Heart left ventricle (tissue), 16 donors: ENCODE results near the gene ATPAF2. TPM values are rescaled to one million over a fixed set of nuclear protein-coding genes. Genes with fewer than 3 reads are reported as not detected.

Source experiments
- ATAC-seq, 4 donors: fragments of 200-7000 bp; cut with Tn5 transposase; one replicate each; pipeline ENCODE4 v1.9.1; 2020 to 2022; ENCODE audit warnings: moderate library complexity in 4 of 4, mild to moderate bottlenecking in 3 of 4, moderate number of reproducible peaks in 1 of 4
- DNase-seq, 5 donors: peaks; one replicate each; pipeline ENCODE4 v3.0.0-alpha.2; 2020
- H3K27ac ChIP-seq, 12 donors: fragments of 200-600 bp; sonication (generic) in 4 of 12; one replicate each; pipeline versions ENCODE4 v1.5.0 to v1.8.0; 2016 to 2022; ENCODE audit warnings: mild to moderate bottlenecking in 2 of 12
- H3K27me3 ChIP-seq, 9 donors: fragments of 200-600 bp; sonication (generic) in 2 of 9; one replicate each; pipeline versions ENCODE4 v1.5.1 to v1.8.0; 2016 to 2022; ENCODE audit warnings: mild to moderate bottlenecking in 3 of 9
- H3K36me3 ChIP-seq, 9 donors: fragments of 200-600 bp; sonication (generic) in 2 of 9; one replicate each; pipeline versions ENCODE4 v1.5.0 to v1.8.0; 2018 to 2022; ENCODE audit warnings: mild to moderate bottlenecking in 2 of 9
- H3K4me1 ChIP-seq, 12 donors: fragments of 200-600 bp; sonication (generic) in 4 of 12; one replicate each; pipeline versions ENCODE4 v1.5.0 to v1.8.0; 2016 to 2022; ENCODE audit warnings: mild to moderate bottlenecking in 3 of 12
- H3K4me3 ChIP-seq, 12 donors: fragments of 200-600 bp; sonication (generic) in 4 of 12; one replicate each; pipeline versions ENCODE4 v1.5.0 to v1.8.0; 2017 to 2022; ENCODE audit warnings: mild to moderate bottlenecking in 9 of 12, moderate library complexity in 4 of 12
- H3K9me3 ChIP-seq, 12 donors: fragments of 200-600 bp; sonication (generic) in 4 of 12; one replicate each; pipeline versions ENCODE4 v1.5.0 to v1.8.0; 2016 to 2022; ENCODE audit warnings: mild to moderate bottlenecking in 1 of 12
- POLR2A ChIP-seq, 2 donors: fragments of 450-650 bp; IDR thresholded peaks; one replicate each; pipeline ENCODE4 v1.6.1; 2017; ENCODE audit warnings: antibody characterized with exemption in 2 of 2, mild to moderate bottlenecking in 2 of 2, moderate library complexity in 2 of 2
- WGBS, 4 donors: extraction: QIAGEN DNeasy Blood & Tissue Kit in 2 of 4; methylation state at CpG; one replicate each; pipeline versions ENCODE4 v1.1.5 to v1.1.7; 2013 to 2018; 5-methylcytosine and 5-hydroxymethylcytosine counted together
- intact Hi-C, 10 donors: fragments of 100-400 bp; cut with DNase I; formaldehyde crosslinking; loops; one replicate each; pipeline versions ENCODE4 v1.11.1 to v1.14.2; 2022
- polyA plus RNA-seq, 2 donors: library from polyadenylated mRNA; stranded (reverse); fragments of 200-250 nt; gene quantifications; one replicate each; pipeline ENCODE4 v1.2.3, GENCODE V29; 2013
- total RNA-seq, 9 donors: library from RNA; depleted of rRNA in 2 of 9; stranded (reverse); fragments of >200 nt in 2 of 9; fragmentation: NEBNext Ultra II Directional in 3 of 9; extraction: Animal tissue kit (Norgen Biotek cat#: 25700) in 3 of 9; gene quantifications; one replicate each; pipeline versions ENCODE4 v1.1.0 to v1.2.4, GENCODE V29; 2016 to 2023
- TF ChIP-seq, protein P1 (sequence below), 12 donors: fragments of 200-600 bp; sonication (generic) in 4 of 12; IDR thresholded peaks; one replicate each; pipeline versions ENCODE4 v1.5.0 to v1.8.0; 2018 to 2022; ENCODE audit warnings: antibody characterized with exemption in 12 of 12, mild to moderate bottlenecking in 5 of 12
- donor health status: ischemic (EF 13 %, LVEDD 7.1; RV severe dilation, severe dysfunction).
- donor health status: healthy with polysubstance abuse.
- donor health status: DM: no; HTN: yes; CAD: no.
- donor health status: DM: no; HTN: no; CAD: no.
- donor health status: ischemic (EF 25% LVEDD 6.9; RV normal size, moderate dysfunction).
- donor health status: ischemic (EF 25% LVEDD 5.7; RV mildly dilated, moderate dysfunction).
- donor health status: healthy.
- donor health status: DM: yes; HTN: yes; CAD: no.
- donor health status: ischemic (EF 35%, LVEDD 5.7; RV mildly dilated, moderate dysfunction).
- donor health status: nonischemic (EF 11% LVEDD 7.7; RV severe dilation, severe dysfunction).
- donor health status: DM: yes; HTN: yes; CAD: no.
- donor health status: PGD.
- donor health status: ischemic (EF 29% LVEDD 5.4; RV normal size, mild dysfunction).
- donor health status: nonischemic (EF 23%, LVEDD 6.1; RV moderate dilation, normal function).

The ATPAF2 gene
- total and polyA plus RNA-seq, 11 donors: 25.6 to 51.4 (median 37.6) TPM

DNA sequence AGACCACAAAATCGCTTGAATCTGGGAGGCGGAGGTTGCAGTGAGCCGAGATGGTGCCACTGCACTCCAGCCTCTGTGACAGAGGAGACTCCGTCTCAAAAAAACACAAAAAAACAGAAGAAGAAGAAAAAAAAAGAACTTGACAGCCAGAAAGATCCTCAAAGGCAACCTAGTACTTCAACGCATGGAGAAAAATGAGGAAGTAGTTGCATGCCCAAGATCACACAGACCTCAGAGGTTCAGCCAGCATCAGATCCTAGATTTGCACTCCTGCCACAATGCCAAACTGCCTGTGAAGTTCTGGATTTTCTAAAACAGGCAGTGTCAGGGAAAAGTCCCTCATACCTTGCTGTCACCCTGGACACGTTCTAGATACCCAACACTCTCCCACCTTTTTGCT is 1.5 kb downstream of the ATPAF2 start:
- no peaks in the 10 kb centered on the region for H3K27me3 ChIP-seq
- WGBS, 4 donors: 76 to 87% (median 84%) methylated on average over 6 of the region's 6 CpGs
- no peaks in the 10 kb centered on the region for H3K9me3 ChIP-seq
- TF ChIP-seq, protein P1, sequence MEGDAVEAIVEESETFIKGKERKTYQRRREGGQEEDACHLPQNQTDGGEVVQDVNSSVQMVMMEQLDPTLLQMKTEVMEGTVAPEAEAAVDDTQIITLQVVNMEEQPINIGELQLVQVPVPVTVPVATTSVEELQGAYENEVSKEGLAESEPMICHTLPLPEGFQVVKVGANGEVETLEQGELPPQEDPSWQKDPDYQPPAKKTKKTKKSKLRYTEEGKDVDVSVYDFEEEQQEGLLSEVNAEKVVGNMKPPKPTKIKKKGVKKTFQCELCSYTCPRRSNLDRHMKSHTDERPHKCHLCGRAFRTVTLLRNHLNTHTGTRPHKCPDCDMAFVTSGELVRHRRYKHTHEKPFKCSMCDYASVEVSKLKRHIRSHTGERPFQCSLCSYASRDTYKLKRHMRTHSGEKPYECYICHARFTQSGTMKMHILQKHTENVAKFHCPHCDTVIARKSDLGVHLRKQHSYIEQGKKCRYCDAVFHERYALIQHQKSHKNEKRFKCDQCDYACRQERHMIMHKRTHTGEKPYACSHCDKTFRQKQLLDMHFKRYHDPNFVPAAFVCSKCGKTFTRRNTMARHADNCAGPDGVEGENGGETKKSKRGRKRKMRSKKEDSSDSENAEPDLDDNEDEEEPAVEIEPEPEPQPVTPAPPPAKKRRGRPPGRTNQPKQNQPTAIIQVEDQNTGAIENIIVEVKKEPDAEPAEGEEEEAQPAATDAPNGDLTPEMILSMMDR (IDR thresholded peaks at IDR 0.05): no peak
- no peak for TF ChIP-seq POLR2A (IDR thresholded peaks at IDR 0.05)
- no peaks in the 10 kb centered on the region for H3K36me3 ChIP-seq
- intact Hi-C loops: loop anchor here in 8 of 10 donors (5.0 to 10.0 kb wide), 10 partner anchors 45 to 683 kb away; partner anchors contain the start of genes DRC3 (in 2 of the 8), RAI1 (in 2 of the 8) and TOM1L2 (in 2 of the 8)
- peaks cover 0 to 54% (median 37%) of the 10 kb centered on the region in 12 donors for H3K4me1 ChIP-seq
- DNase-seq: no peak
- H3K27ac ChIP-seq: peak overlapping the region in 1 of 12 donors; percentile 71
- no peak for ATAC-seq
- peak overlapping the region in 2 of 12 donors; percentile 72 to 93 for H3K4me3 ChIP-seq

DNA sequence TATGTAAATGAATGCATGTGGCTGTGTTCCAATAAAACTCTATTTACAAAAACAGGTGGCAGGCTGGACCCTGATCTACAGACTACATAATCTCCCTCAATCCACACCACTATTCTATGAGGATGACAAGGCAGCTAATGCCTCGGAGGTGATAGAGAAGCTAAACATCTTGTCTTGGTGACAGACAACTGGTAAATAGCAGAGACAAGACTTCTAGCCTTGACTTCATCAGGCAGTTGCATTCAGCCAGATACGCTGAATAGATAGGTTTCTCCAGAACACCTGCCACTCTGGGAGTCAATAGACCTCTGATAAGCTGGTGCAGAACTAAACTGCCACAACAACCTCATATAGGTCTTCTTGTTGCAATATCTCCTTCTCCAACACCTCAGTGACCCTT is 3.3 kb downstream of the ATPAF2 start:
- WGBS, 4 donors: 54 to 74% (median 57%) methylated on average over 2 of the region's 2 CpGs

DNA sequence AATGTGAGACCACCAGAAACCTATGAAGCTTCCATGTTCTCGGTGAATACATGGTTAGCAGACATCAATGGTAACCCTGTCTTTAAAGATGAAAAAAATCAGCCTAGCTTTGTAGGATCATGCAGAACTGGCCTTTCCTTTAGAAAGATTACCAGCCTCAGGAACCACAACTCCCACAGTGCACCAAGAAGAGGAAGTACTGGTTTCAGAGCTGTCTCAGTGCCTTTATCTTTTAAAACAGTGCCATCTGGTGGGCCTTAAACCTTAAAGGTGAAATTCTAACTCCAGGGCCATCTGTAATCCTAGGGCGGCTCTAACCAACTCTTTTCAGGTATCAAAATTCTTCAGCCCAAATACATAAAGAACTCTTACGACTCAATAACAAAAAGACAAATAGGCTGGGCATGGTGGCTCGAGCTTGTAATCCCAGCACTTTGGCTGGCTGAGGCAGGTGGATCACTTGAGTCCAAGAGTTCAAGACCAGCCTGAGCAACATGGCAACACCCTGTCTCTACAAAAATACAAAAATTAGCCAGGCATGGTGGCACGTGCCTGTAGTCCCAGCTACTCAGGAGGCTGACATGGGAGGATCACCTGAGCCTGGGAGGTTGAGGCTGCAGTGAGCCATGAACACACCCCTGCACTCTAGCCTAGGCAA is 5.4 kb downstream of the ATPAF2 start:
- peak in 2 of 5 donors; percentile 67 to 70 for DNase-seq
- WGBS, 4 donors: 24 to 31% (median 27%) methylated on average over 5 of the region's 5 CpGs
- H3K27me3 ChIP-seq: no peaks in the 10 kb centered on the region
- intact Hi-C loops: loop anchor here (1.0 to 10.0 kb wide), 19 partner anchors 39 to 679 kb away; partner anchors contain the start of genes RAI1 (in 8 of the 10), DRC3 (in 2 of the 10) and TOM1L2 (in 2 of the 10)
- peaks cover 0 to 54% (median 26%) of the 10 kb centered on the region in 12 donors for H3K4me1 ChIP-seq
- TF ChIP-seq, protein P1 (IDR thresholded peaks at IDR 0.05): peak; percentile 42 to 74 (median 64)
- no peak for TF ChIP-seq POLR2A (IDR thresholded peaks at IDR 0.05)
- peak; percentile 74 to 89 (median 85) for ATAC-seq
- H3K4me3 ChIP-seq: no peak overlapping the region
- H3K9me3 ChIP-seq: no peaks in the 10 kb centered on the region
- no peaks in the 10 kb centered on the region for H3K36me3 ChIP-seq
- H3K27ac ChIP-seq: no peak overlapping the region

More for the DNA sequence above, 3.3 kb downstream of the ATPAF2 start:
- TF ChIP-seq, protein P1 (IDR thresholded peaks at IDR 0.05): no peak
- intact Hi-C loops: loop anchor here in 8 of 10 donors (5.0 to 10.0 kb wide), 10 partner anchors 43 to 681 kb away; partner anchors contain the start of genes DRC3 (in 2 of the 8), RAI1 (in 2 of the 8) and TOM1L2 (in 2 of the 8)
- no peak overlapping the region for H3K4me3 ChIP-seq
- no peaks in the 10 kb centered on the region for H3K9me3 ChIP-seq
- ATAC-seq (no peak), DNase-seq (no peak)
- no peaks in the 10 kb centered on the region for H3K36me3 ChIP-seq
- no peaks in the 10 kb centered on the region for H3K27me3 ChIP-seq
- H3K27ac ChIP-seq: no peak overlapping the region
- H3K4me1 ChIP-seq: peaks cover 0 to 56% (median 29%) of the 10 kb centered on the region in 12 donors

DNA sequence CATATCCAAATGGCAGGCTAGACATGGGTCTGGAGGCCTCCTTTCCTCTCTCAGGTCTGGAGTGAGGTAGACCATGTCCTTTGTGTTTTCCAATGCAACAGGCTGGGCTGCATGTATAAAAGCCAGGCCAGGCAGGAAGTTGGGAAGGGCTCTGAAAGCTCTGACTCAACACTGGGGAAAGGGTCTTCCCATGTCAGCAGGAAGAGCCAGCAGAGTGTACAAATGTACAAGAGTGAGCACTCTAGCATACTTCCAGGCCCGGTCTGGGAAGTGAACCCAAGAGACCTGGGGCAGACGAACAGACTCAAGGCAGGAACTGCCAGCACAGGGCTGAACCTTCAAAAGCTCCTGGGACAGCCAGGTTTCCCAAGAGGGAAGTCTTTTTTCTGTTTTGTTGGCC is 7.0 kb downstream of the ATPAF2 start:
- ATAC-seq (peak; percentile 2 to 49 (median 22)), DNase-seq (no peak)
- 16 to 47% (median 35%) methylated on average over 2 of the region's 2 CpGs for WGBS, 4 donors
- peaks cover 0 to 50% (median 23%) of the 10 kb centered on the region in 12 donors for H3K4me1 ChIP-seq
- H3K27ac ChIP-seq: peak overlapping the region in 11 of 12 donors; percentile 3 to 66 (median 39)
- no peak for TF ChIP-seq POLR2A (IDR thresholded peaks at IDR 0.05)
- TF ChIP-seq, protein P1 (IDR thresholded peaks at IDR 0.05): no peak
- H3K4me3 ChIP-seq: no peak overlapping the region
- H3K36me3 ChIP-seq: peaks cover 0 to 12% (median 0%) of the 10 kb centered on the region in 9 donors
- H3K27me3 ChIP-seq: no peaks in the 10 kb centered on the region
- H3K9me3 ChIP-seq: no peaks in the 10 kb centered on the region
- intact Hi-C loops: loop anchor here (2.0 to 10.0 kb wide), 17 partner anchors 37 to 677 kb away; partner anchors contain the start of genes RAI1 (in 7 of the 10), DRC3 (in 2 of the 10) and TOM1L2 (in 2 of the 10)
